ENCODE data around the gene CFAP300.

CFAP300 gene

GRCh38 chr11:102071497-102072472 is 24.5 kb downstream of the CFAP300 start:
- DNase-seq (ENCODE audit: low read depth in 2 of 2), result no peak

- no peak for DNase-seq (ENCODE audit: low read depth in 2 of 2)
Observed at GRCh38 chr11:102073253-102073652, 26.0 kb downstream of the CFAP300 start.

- DNase-seq (ENCODE audit: low read depth in 2 of 2), result no peak
Observed at GRCh38 chr11:102079625-102080024, 32.4 kb downstream of the CFAP300 start.

- no peak for DNase-seq (ENCODE audit: low read depth in 2 of 2)
Observed at GRCh38 chr11:102081313-102081712, 34.1 kb downstream of the CFAP300 start.

GRCh38 chr11:102085864-102086551 is 38.8 kb downstream of the CFAP300 start:
- DNase-seq (ENCODE audit: low read depth in 2 of 2), result no peak

GRCh38 chr11:102097186-102097585 is 49.9 kb downstream of the CFAP300 start:
- no peak for DNase-seq (ENCODE audit: low read depth in 2 of 2)

GRCh38 chr11:102099755-102100154 is 52.5 kb downstream of the CFAP300 start:
- DNase-seq (ENCODE audit: low read depth in 2 of 2), result no peak

GRCh38 chr11:102108734-102109440 is 61.6 kb downstream of the CFAP300 start:
- no peak for DNase-seq (ENCODE audit: low read depth in 2 of 2)

- DNase-seq (ENCODE audit: low read depth in 2 of 2), result peak; percentile 44 to 57
Observed at GRCh38 chr11:102109896-102110760, 62.9 kb downstream of the CFAP300 start, which contains the start of gene YAP1. YAP1 (plus strand) TSS chr11:102110447; CDS start chr11:102110849, 402 bp downstream.

- no peak for DNase-seq (ENCODE audit: low read depth in 2 of 2)
Observed at GRCh38 chr11:102110761-102111010, 63.4 kb downstream of the CFAP300 start.

- no peak for DNase-seq (ENCODE audit: low read depth in 2 of 2)
Observed at GRCh38 chr11:102111011-102111786, 64.0 kb downstream of the CFAP300 start.

GRCh38 chr11:102111787-102112508 is 64.7 kb downstream of the CFAP300 start:
- no peak for DNase-seq (ENCODE audit: low read depth in 2 of 2)

GRCh38 chr11:102112509-102112821 is 65.2 kb downstream of the CFAP300 start:
- DNase-seq (ENCODE audit: low read depth in 2 of 2), result no peak

- no peak for DNase-seq (ENCODE audit: low read depth in 2 of 2)
Observed at GRCh38 chr11:102114032-102114431, 66.8 kb downstream of the CFAP300 start.

GRCh38 chr11:102115557-102115956 is 68.3 kb downstream of the CFAP300 start:
- no peak for DNase-seq (ENCODE audit: low read depth in 2 of 2)

- no peak for DNase-seq (ENCODE audit: low read depth in 2 of 2)
Observed at GRCh38 chr11:102116453-102117205, 69.4 kb downstream of the CFAP300 start.

- no peak for DNase-seq (ENCODE audit: low read depth in 2 of 2)
Observed at GRCh38 chr11:102117472-102118113, 70.4 kb downstream of the CFAP300 start.

- no peak for DNase-seq (ENCODE audit: low read depth in 2 of 2)
Observed at GRCh38 chr11:102118937-102119336, 71.7 kb downstream of the CFAP300 start.

- no peak for DNase-seq (ENCODE audit: low read depth in 2 of 2)
Observed at GRCh38 chr11:102119997-102120396, 72.8 kb downstream of the CFAP300 start.

All from stimulated activated CD8-positive, alpha-beta memory T cell treated with anti-CD3 and anti-CD28 coated beads, Interleukin-2, amount 100 ng/mL, for 48 hours (primary cell).